ENCODE data around the gene SUZ12.
"Not testable (repeated sequence)": the region's sequence is repeated elsewhere in the genome, so short reads cannot be mapped to it uniquely, and the experiment has no call there.

DNA sequence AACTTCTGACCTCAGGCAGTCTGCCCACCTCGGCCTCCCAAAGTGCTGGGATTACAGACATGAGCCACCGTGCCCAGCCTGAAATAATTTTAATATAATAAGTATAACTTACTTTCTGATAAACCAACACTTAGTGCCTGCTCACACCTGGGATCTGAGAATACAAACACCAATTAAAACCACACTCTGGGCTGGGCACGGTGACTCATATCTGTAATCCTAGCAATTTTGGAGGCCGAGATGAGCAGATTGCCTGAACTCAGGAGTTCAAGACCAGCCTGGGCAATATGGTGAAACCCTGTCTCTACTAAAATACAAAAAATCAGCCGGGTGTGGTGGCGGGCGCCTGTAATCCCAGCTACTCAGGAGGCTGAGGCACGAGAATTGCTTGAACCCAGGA is 55.0 kb downstream of the SUZ12 start:
- TF ChIP-seq, protein P1, sequence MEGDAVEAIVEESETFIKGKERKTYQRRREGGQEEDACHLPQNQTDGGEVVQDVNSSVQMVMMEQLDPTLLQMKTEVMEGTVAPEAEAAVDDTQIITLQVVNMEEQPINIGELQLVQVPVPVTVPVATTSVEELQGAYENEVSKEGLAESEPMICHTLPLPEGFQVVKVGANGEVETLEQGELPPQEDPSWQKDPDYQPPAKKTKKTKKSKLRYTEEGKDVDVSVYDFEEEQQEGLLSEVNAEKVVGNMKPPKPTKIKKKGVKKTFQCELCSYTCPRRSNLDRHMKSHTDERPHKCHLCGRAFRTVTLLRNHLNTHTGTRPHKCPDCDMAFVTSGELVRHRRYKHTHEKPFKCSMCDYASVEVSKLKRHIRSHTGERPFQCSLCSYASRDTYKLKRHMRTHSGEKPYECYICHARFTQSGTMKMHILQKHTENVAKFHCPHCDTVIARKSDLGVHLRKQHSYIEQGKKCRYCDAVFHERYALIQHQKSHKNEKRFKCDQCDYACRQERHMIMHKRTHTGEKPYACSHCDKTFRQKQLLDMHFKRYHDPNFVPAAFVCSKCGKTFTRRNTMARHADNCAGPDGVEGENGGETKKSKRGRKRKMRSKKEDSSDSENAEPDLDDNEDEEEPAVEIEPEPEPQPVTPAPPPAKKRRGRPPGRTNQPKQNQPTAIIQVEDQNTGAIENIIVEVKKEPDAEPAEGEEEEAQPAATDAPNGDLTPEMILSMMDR (tag by site-specific recombination; IDR thresholded peaks at IDR 0.05) = not testable (repeated sequence)
- TF ChIP-seq, protein P2, sequence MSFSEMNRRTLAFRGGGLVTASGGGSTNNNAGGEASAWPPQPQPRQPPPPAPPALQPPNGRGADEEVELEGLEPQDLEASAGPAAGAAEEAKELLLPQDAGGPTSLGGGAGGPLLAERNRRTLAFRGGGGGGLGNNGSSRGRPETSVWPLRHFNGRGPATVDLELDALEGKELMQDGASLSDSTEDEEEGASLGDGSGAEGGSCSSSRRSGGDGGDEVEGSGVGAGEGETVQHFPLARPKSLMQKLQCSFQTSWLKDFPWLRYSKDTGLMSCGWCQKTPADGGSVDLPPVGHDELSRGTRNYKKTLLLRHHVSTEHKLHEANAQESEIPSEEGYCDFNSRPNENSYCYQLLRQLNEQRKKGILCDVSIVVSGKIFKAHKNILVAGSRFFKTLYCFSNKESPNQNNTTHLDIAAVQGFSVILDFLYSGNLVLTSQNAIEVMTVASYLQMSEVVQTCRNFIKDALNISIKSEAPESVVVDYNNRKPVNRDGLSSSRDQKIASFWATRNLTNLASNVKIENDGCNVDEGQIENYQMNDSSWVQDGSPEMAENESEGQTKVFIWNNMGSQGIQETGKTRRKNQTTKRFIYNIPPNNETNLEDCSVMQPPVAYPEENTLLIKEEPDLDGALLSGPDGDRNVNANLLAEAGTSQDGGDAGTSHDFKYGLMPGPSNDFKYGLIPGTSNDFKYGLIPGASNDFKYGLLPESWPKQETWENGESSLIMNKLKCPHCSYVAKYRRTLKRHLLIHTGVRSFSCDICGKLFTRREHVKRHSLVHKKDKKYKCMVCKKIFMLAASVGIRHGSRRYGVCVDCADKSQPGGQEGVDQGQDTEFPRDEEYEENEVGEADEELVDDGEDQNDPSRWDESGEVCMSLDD (tag by site-specific recombination; IDR thresholded peaks at IDR 0.05) = not testable (repeated sequence)
- TF ChIP-seq, protein P3, sequence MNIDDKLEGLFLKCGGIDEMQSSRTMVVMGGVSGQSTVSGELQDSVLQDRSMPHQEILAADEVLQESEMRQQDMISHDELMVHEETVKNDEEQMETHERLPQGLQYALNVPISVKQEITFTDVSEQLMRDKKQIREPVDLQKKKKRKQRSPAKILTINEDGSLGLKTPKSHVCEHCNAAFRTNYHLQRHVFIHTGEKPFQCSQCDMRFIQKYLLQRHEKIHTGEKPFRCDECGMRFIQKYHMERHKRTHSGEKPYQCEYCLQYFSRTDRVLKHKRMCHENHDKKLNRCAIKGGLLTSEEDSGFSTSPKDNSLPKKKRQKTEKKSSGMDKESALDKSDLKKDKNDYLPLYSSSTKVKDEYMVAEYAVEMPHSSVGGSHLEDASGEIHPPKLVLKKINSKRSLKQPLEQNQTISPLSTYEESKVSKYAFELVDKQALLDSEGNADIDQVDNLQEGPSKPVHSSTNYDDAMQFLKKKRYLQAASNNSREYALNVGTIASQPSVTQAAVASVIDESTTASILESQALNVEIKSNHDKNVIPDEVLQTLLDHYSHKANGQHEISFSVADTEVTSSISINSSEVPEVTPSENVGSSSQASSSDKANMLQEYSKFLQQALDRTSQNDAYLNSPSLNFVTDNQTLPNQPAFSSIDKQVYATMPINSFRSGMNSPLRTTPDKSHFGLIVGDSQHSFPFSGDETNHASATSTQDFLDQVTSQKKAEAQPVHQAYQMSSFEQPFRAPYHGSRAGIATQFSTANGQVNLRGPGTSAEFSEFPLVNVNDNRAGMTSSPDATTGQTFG (tag by site-specific recombination; IDR thresholded peaks at IDR 0.05; ENCODE audit: borderline replicate concordance) = not testable (repeated sequence)
- TF ChIP-seq ZNF138 (tag by site-specific recombination; IDR thresholded peaks at IDR 0.05; ENCODE audit: borderline replicate concordance); ZXDB (tag by site-specific recombination; IDR thresholded peaks at IDR 0.05); ZNF274 (IDR thresholded peaks at IDR 0.05; ENCODE audit: low read length); ZNF274 (tag by site-specific recombination; IDR thresholded peaks at IDR 0.05; ENCODE audit: borderline replicate concordance); ZNF501 (tag by site-specific recombination; IDR thresholded peaks at IDR 0.05); ZNF121 (tag by site-specific recombination; IDR thresholded peaks at IDR 0.05); ZSCAN16 (tag by site-specific recombination; IDR thresholded peaks at IDR 0.05): not testable (repeated sequence)
- TF ChIP-seq, protein P4, sequence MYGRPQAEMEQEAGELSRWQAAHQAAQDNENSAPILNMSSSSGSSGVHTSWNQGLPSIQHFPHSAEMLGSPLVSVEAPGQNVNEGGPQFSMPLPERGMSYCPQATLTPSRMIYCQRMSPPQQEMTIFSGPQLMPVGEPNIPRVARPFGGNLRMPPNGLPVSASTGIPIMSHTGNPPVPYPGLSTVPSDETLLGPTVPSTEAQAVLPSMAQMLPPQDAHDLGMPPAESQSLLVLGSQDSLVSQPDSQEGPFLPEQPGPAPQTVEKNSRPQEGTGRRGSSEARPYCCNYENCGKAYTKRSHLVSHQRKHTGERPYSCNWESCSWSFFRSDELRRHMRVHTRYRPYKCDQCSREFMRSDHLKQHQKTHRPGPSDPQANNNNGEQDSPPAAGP (tag by site-specific recombination; IDR thresholded peaks at IDR 0.05) = not testable (repeated sequence)
